Stimulated activated CD4-positive, alpha-beta T cell treated with anti-CD3 and anti-CD28 coated beads, Interleukin-12 subunit alpha, Interleukin-12 subunit beta, amount 100 ng/mL, for 4 hours (primary cell): Measurements from ENCODE around the gene HSD17B7.

Experiments
- DNase-seq: peaks from one replicate; pipeline ENCODE4 v3.0.0-alpha.2; 2020

Gene HSD17B7

GRCh38 chr1:162859191-162859590, 68.7 kb downstream of the HSD17B7 start:
- DNase-seq: no peak

GRCh38 chr1:162861101-162861500, 70.6 kb downstream of the HSD17B7 start, which contains the start of gene CCDC190:
Gene CCDC190 (minus strand): TSS chr1:162861175. CDS start chr1:162859646, 1,529 bp downstream.
- no peak for DNase-seq

- no peak for DNase-seq
Measured at GRCh38 chr1:162861625-162862024, 71.1 kb downstream of the HSD17B7 start.
